Panc1 (cell line): ENCODE results near the gene LHPP. TPM values are rescaled to one million over a fixed set of nuclear protein-coding genes. Genes with fewer than 3 reads are reported as not detected.

ENCODE experiments used
- ATAC-seq: fragments of 200-7000 bp; cut with Tn5 transposase; 2 replicates; pipeline ENCODE4 v1.9.1; 2020; ENCODE audit warnings: mild to moderate bottlenecking, moderate library complexity
- BruUV-seq: library from RNA; stranded (reverse); fragments of 400-500 nt; replicated peaks from 2 replicates; lab custom pipeline; 2021; lab: Mats Ljungman, UMichigan
- CTCF ChIA-PET: fragments of 300-600 bp; sonication (Branson Sonifier 250); formaldehyde crosslinking; loops from one replicate; lab custom pipeline; 2022; ENCODE audit warnings: antibody characterized with exemption; lab: Charles Lee
- POLR2A ChIA-PET: fragments of 300-600 bp; sonication (Branson Sonifier 250); formaldehyde crosslinking; loops from one replicate; lab custom pipeline; 2022; ENCODE audit warnings: antibody characterized with exemption; lab: Charles Lee
- DNase-seq: peaks from one replicate; pipeline ENCODE4 v3.0.0-alpha.2; 2010; ENCODE audit warnings: low read depth, low spot score
- H3K27ac ChIP-seq: 2 replicates; pipeline ENCODE4 v1.5.1; 2011; ENCODE audit warnings: mild to moderate bottlenecking, low read length, inconsistent platforms
- H3K27me3 ChIP-seq: fragments of 200-500 bp; sonication (Bioruptor generic); 2 replicates; pipeline ENCODE4 v1.6.0; 2014; ENCODE audit warnings: low read length, inconsistent platforms; ENCODE audit not compliant: control insufficient read depth, insufficient read depth
- H3K36me3 ChIP-seq: fragments of 200-500 bp; sonication (Bioruptor generic); 2 replicates; pipeline ENCODE4 v1.5.1; 2014; ENCODE audit warnings: inconsistent platforms, mild to moderate bottlenecking, low read length, moderate library complexity; ENCODE audit not compliant: control insufficient read depth, insufficient read depth
- H3K4me1 ChIP-seq: 2 replicates; pipeline ENCODE4 v1.5.1; 2011; ENCODE audit warnings: inconsistent platforms, mild to moderate bottlenecking, low read length, moderate library complexity; ENCODE audit not compliant: control insufficient read depth, insufficient read depth
- H3K4me3 ChIP-seq, 2 experiments: 2 replicates each; pipeline ENCODE4 v1.5.1; 2011 to 2012; ENCODE audit warnings: low read depth in 2 of 2, low read length in 2 of 2, mild to moderate bottlenecking in 2 of 2, inconsistent platforms in 1 of 2, moderate library complexity in 1 of 2
- H3K9me3 ChIP-seq: fragments of 200-500 bp; sonication (Bioruptor generic); 2 replicates; pipeline ENCODE4 v1.5.1; 2014; ENCODE audit warnings: low read depth, mild to moderate bottlenecking, inconsistent platforms, low read length, moderate library complexity; ENCODE audit not compliant: control insufficient read depth, insufficient read depth
- CTCF ChIP-seq: fragments of 450-650 bp; IDR thresholded peaks from 2 replicates; pipeline ENCODE4 v1.5.1; 2017; ENCODE audit warnings: mild to moderate bottlenecking
- POLR2AphosphoS5 ChIP-seq: IDR thresholded peaks from 2 replicates; pipeline ENCODE4 v1.6.1; 2012; ENCODE audit warnings: mild to moderate bottlenecking, low read depth, low read length, moderate library complexity
- SIN3A ChIP-seq: IDR thresholded peaks from 2 replicates; pipeline ENCODE4 v1.6.1; 2012; ENCODE audit warnings: low read depth, mild to moderate bottlenecking, low read length, moderate library complexity, borderline replicate concordance; ENCODE audit not compliant: insufficient read depth
- TCF7L2 ChIP-seq: IDR thresholded peaks from 2 replicates; pipeline ENCODE4 v1.6.1; 2011; ENCODE audit warnings: mild to moderate bottlenecking, low read depth, low read length, inconsistent platforms
- in situ Hi-C: cut with HindIII; loops from 2 replicates; pipeline ENCODE4 v1.10.0; 2016; ENCODE audit warnings: low sequenced_read_pairs, low pct_unique_long_range_greater_than_20kb
- intact Hi-C: fragments of 100-400 bp; cut with micrococcal nuclease; formaldehyde crosslinking; loops from one replicate; pipeline ENCODE4 v1.10.0; 2022; ENCODE audit not compliant: unreplicated experiment
- total RNA-seq: library from RNA; stranded (reverse); gene quantifications from one replicate; pipeline ENCODE4 v1.2.1, GENCODE V29; 2021; ENCODE audit not compliant: unreplicated experiment
- TF ChIP-seq, protein P1 (sequence below), 2 experiments: IDR thresholded peaks; 2 replicates each; pipeline ENCODE4 v1.6.1; 2011 to 2012; ENCODE audit warnings: low read depth in 2 of 2, control low read depth in 1 of 2, low read length in 1 of 2, mild to moderate bottlenecking in 1 of 2, moderate library complexity in 1 of 2; ENCODE audit not compliant: insufficient read depth in 1 of 2

Gene LHPP
- total RNA-seq, 1 experiment from 2014 or later = 15.0 TPM

DNA sequence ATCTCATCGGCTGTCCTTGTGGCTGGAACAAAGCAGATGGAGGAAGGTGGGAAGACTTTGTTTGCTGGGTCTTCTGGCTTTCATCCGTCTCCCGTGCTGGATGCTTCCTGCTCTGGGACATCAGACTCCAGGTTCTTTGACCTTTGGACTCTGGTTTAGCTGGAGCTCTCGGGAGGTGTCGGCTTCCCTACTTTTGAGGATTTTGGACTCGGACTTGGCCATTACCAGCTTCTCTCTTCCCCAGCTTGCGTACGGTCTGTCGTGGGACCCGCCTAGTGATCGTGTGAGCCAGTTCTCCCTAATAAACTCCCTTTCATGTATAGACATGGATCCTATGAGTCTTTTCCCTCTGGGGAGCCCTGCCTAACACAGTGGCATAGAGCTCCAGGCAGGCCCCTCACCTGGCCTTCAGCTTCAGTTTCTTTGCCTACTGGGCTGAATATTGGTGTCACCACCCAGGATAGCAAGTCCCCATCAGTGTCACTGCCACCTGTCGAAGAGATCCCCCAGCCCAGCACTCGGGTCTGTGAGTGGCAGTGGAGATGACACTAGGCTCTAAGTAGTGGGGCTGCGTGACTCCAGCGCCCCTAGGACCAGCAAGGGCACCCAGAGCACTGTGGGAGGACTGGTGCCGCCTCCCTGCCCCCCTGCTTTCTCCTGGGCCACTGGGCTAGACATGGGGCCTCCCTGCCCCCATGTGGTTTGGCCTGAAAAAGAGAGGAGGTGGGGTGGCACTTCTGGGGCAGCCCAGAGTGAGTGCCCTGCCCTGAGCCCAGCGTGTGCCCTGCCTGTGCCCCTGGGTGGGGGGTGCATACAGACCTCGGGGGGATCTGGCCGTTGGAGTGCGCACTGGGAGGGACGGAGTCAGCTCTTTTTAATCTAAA is 135.6 kb downstream of the LHPP start:
- no TSS peak for BruUV-seq
- Histone ChIP-seq H3K9me3 (no peaks in the 10 kb centered on the region), H3K27ac (no peak overlapping the region), H3K4me3 (no peak overlapping the region), H3K36me3 (no peaks in the 10 kb centered on the region), H3K4me1 (no peaks in the 10 kb centered on the region), H3K27me3 (no peaks in the 10 kb centered on the region)
- in situ Hi-C loops = no loop called here
- ATAC-seq (no peak), DNase-seq (no peak)
- intact Hi-C loops = no loop called here
- no peak for TF ChIP-seq SIN3A
- CTCF ChIA-PET = no interaction called here
- POLR2A ChIA-PET = interaction anchor here (0.6 kb wide), 2 partner anchors 610 to 674 kb away, joined by 3 to 4 read pairs; no protein-coding TSS in a partner anchor

GRCh38 chr10:124597846-124598165 is 136.2 kb downstream of the LHPP start:
- intact Hi-C loops = no loop called here
- Histone ChIP-seq H3K27ac (no peak overlapping the region), H3K9me3 (no peaks in the 10 kb centered on the region), H3K27me3 (no peaks in the 10 kb centered on the region), H3K4me3 (no peak overlapping the region), H3K36me3 (no peaks in the 10 kb centered on the region), H3K4me1 (no peaks in the 10 kb centered on the region)
- BruUV-seq = no TSS peak
- in situ Hi-C loops = no loop called here
- no peak for TF ChIP-seq POLR2AphosphoS5
- TF ChIP-seq TCF7L2 = no peak
- no peak for TF ChIP-seq SIN3A
- no peak for TF ChIP-seq CTCF
- TF ChIP-seq, protein P1, sequence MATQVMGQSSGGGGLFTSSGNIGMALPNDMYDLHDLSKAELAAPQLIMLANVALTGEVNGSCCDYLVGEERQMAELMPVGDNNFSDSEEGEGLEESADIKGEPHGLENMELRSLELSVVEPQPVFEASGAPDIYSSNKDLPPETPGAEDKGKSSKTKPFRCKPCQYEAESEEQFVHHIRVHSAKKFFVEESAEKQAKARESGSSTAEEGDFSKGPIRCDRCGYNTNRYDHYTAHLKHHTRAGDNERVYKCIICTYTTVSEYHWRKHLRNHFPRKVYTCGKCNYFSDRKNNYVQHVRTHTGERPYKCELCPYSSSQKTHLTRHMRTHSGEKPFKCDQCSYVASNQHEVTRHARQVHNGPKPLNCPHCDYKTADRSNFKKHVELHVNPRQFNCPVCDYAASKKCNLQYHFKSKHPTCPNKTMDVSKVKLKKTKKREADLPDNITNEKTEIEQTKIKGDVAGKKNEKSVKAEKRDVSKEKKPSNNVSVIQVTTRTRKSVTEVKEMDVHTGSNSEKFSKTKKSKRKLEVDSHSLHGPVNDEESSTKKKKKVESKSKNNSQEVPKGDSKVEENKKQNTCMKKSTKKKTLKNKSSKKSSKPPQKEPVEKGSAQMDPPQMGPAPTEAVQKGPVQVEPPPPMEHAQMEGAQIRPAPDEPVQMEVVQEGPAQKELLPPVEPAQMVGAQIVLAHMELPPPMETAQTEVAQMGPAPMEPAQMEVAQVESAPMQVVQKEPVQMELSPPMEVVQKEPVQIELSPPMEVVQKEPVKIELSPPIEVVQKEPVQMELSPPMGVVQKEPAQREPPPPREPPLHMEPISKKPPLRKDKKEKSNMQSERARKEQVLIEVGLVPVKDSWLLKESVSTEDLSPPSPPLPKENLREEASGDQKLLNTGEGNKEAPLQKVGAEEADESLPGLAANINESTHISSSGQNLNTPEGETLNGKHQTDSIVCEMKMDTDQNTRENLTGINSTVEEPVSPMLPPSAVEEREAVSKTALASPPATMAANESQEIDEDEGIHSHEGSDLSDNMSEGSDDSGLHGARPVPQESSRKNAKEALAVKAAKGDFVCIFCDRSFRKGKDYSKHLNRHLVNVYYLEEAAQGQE (IDR thresholded peaks at IDR 0.05; ENCODE audit: insufficient read depth in 1 of 2, low read depth in 2 of 2, low read length in 1 of 2) = no peak
- DNase-seq (no peak), ATAC-seq (no peak)
- POLR2A ChIA-PET = no interaction called here
- CTCF ChIA-PET = no interaction called here

DNA sequence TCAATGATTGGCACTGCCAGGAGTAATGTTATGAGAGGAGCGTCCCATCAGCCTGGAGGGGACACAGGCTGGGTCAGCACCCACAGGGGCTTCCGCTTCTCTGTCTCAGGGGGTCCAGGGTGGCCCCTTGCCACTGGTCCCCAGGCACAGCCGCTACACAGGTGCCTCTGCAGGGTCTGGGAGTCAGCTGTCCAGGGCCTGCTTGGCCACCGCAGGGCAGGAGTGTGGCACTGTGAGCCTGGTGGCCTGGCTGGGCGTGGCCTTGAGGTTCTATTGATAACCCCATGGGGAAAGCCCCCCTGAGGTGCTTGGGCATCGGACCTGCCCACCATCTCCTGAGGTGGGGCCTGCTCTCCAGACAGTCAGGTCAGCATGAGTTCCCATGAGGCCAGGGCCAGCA is 136.6 kb downstream of the LHPP start:
- H3K27me3 ChIP-seq = no peaks in the 10 kb centered on the region
- H3K4me3 ChIP-seq = no peak overlapping the region
- intact Hi-C loops (no loop called here), in situ Hi-C loops (no loop called here)
- no peaks in the 10 kb centered on the region for H3K9me3 ChIP-seq
- H3K36me3 ChIP-seq = no peaks in the 10 kb centered on the region
- no peaks in the 10 kb centered on the region for H3K4me1 ChIP-seq
- ATAC-seq (no peak), DNase-seq (no peak)
- TF ChIP-seq CTCF (no peak), POLR2AphosphoS5 (no peak)
- H3K27ac ChIP-seq = no peak overlapping the region
- POLR2A ChIA-PET = no interaction called here
- BruUV-seq = no TSS peak
- CTCF ChIA-PET = no interaction called here
